HepG2 (cell line): ENCODE results near the gene AKAIN1. TPM values are rescaled to one million over a fixed set of nuclear protein-coding genes. Genes with fewer than 3 reads are reported as not detected.

Source experiments
- ARNT2 ChIP-seq: sonication (generic); formaldehyde crosslinking; IDR thresholded peaks from 2 replicates; pipeline ENCODE4 v1.8.0; 2022; ENCODE audit warnings: mild to moderate bottlenecking, low read depth, missing genetic modification reagents, moderate library complexity
- BRCA1 ChIP-seq: sonication (generic); formaldehyde crosslinking; IDR thresholded peaks from 2 replicates; pipeline ENCODE4 v1.4.0; 2020; ENCODE audit warnings: missing genetic modification reagents
- CEBPB ChIP-seq: IDR thresholded peaks from 2 replicates; pipeline ENCODE4 v1.6.1; 2011; ENCODE audit warnings: low read depth, low read length, improper control_type of control experiment, borderline replicate concordance
- ERF ChIP-seq: IDR thresholded peaks from 2 replicates; pipeline ENCODE4 v1.6.1; 2018; ENCODE audit warnings: missing biosample characterization, missing genetic modification reagents
- FIP1L1 ChIP-seq: fragments of 200-400 bp; formaldehyde crosslinking; IDR thresholded peaks from 2 replicates; pipeline ENCODE4 v1.6.1; 2018; ENCODE audit warnings: low read depth, mild to moderate bottlenecking, low read length, moderate library complexity, borderline replicate concordance; ENCODE audit not compliant: insufficient read depth
- HINFP ChIP-seq: sonication (generic); formaldehyde crosslinking; IDR thresholded peaks from 2 replicates; pipeline ENCODE4 v1.4.0; 2020; ENCODE audit warnings: low read depth, mild to moderate bottlenecking, missing genetic modification reagents
- KAT2B ChIP-seq: fragments of 150-350 bp; IDR thresholded peaks from 2 replicates; pipeline ENCODE4 v1.6.1; 2014; ENCODE audit warnings: low read depth, low read length, borderline replicate concordance
- KLF9 ChIP-seq: IDR thresholded peaks from 2 replicates; pipeline ENCODE4 v1.6.1; 2016; ENCODE audit warnings: low read depth
- MED1 ChIP-seq: sonication (generic); formaldehyde crosslinking; IDR thresholded peaks from 2 replicates; pipeline ENCODE4 v1.4.0; 2020; ENCODE audit warnings: missing genetic modification reagents
- PHB2 ChIP-seq: fragments of 450-650 bp; IDR thresholded peaks from 2 replicates; pipeline ENCODE4 v1.6.1; 2018; ENCODE audit not compliant: partially characterized antibody
- PITX1 ChIP-seq: sonication (generic); formaldehyde crosslinking; IDR thresholded peaks from 2 replicates; pipeline ENCODE4 v1.5.1; 2020; ENCODE audit warnings: mild to moderate bottlenecking, missing genetic modification reagents
- SOX6 ChIP-seq, 2 experiments: fragments of 450-650 bp in 1 of 2; sonication (generic) in 1 of 2; formaldehyde crosslinking in 1 of 2; IDR thresholded peaks; 2 replicates each; pipeline versions ENCODE4 v1.4.0 to v1.6.1; 2017 to 2020; ENCODE audit warnings: antibody characterized with exemption in 1 of 2, mild to moderate bottlenecking in 1 of 2, missing genetic modification reagents in 1 of 2
- STAG1 ChIP-seq: sonication (generic); formaldehyde crosslinking; IDR thresholded peaks from 2 replicates; pipeline ENCODE4 v1.4.0; 2020; ENCODE audit warnings: missing genetic modification reagents
- SUZ12 ChIP-seq: fragments of 150-350 bp; IDR thresholded peaks from 2 replicates; pipeline ENCODE4 v1.6.1; 2014; ENCODE audit warnings: low read depth, low read length
- TSC22D2 ChIP-seq: sonication (generic); formaldehyde crosslinking; IDR thresholded peaks from 2 replicates; pipeline ENCODE4 v1.5.1; 2020; ENCODE audit warnings: missing genetic modification reagents, mild to moderate bottlenecking, borderline replicate concordance
- USF2 ChIP-seq, 2 experiments: sonication (generic) in 1 of 2; formaldehyde crosslinking in 1 of 2; IDR thresholded peaks; 2 replicates each; pipeline versions ENCODE4 v1.5.1 to v1.6.1; 2011 to 2020; ENCODE audit warnings: borderline replicate concordance in 1 of 2, low read depth in 1 of 2, low read length in 1 of 2, mild to moderate bottlenecking in 1 of 2, missing genetic modification reagents in 1 of 2, moderate library complexity in 1 of 2
- ZNF546 ChIP-seq: sonication (generic); formaldehyde crosslinking; conservative IDR thresholded peaks from 2 replicates; pipeline ENCODE4 v1.8.1; 2023; ENCODE audit warnings: mild to moderate bottlenecking, missing genetic modification reagents
- ZNF784 ChIP-seq: sonication (generic); formaldehyde crosslinking; IDR thresholded peaks from 2 replicates; pipeline ENCODE4 v1.5.1; 2020; ENCODE audit warnings: missing genetic modification reagents, mild to moderate bottlenecking, borderline replicate concordance
- ZSCAN30 ChIP-seq: sonication (generic); formaldehyde crosslinking; IDR thresholded peaks from 2 replicates; pipeline ENCODE4 v1.5.0; 2020; ENCODE audit warnings: mild to moderate bottlenecking, missing genetic modification reagents
- polyA plus RNA-seq, 8 experiments: library from polyadenylated mRNA; depleted of rRNA in 3 of 8; stranded (reverse) in 7 of 8; unstranded in 1 of 8; fragments of >200 nt; fragmentation: Illumina TruSeq in 4 of 8; extraction: Trizol in 4 of 8; gene quantifications; 2 replicates each; pipeline versions ENCODE4 v1.2.1 to v1.2.3, GENCODE V29; 2011 to 2016; ENCODE audit warnings: low read depth in 4 of 8, missing spikeins in 1 of 8, mixed read lengths in 1 of 8; ENCODE audit not compliant: insufficient read depth in 1 of 8
- total RNA-seq, 5 experiments: library from RNA; depleted of rRNA; stranded (reverse); fragments of >200 nt; fragmentation: Illumina TruSeq; extraction: Trizol; gene quantifications; 2 replicates each; pipeline ENCODE4 v1.2.3, GENCODE V29; 2016; ENCODE audit warnings: low read depth in 1 of 5

The AKAIN1 gene
- total and polyA plus RNA-seq, 2 of the 13 experiments (the other 11 are each of a cell fraction or from before 2014, with no cell fraction given) = not detected

GRCh38 chr18:5237723-5238370, 40.8 kb upstream of the AKAIN1 start (continued):
- TF ChIP-seq USF2 (IDR thresholded peaks at IDR 0.05; ENCODE audit: low read depth, low read length) (no peak), USF2 (CRISPR knock-in tag; IDR thresholded peaks at IDR 0.05; ENCODE audit: borderline replicate concordance) (no peak), FIP1L1 (no peak), ZNF784 (CRISPR knock-in tag) (no peak), PITX1 (CRISPR knock-in tag) (peak; percentile 71; the same call in 1 of the 2 replicates), TSC22D2 (no peak), BRCA1 (CRISPR knock-in tag) (no peak; the same call in 1 of the 2 replicates), HINFP (peak; percentile 76; the same call in 1 of the 2 replicates), CEBPB (no peak), ZSCAN30 (CRISPR knock-in tag) (peak; percentile 97), ZNF546 (CRISPR knock-in tag) (peak; percentile 89; the same call in 1 of the 2 replicates), KAT2B (no peak), ARNT2 (CRISPR knock-in tag) (peak; percentile 49; the same call in 1 of the 2 replicates), STAG1 (CRISPR knock-in tag) (peak; percentile 20; the same call in 1 of the 2 replicates), SOX6 (IDR thresholded peaks at IDR 0.05) (no peak), SOX6 (CRISPR knock-in tag; IDR thresholded peaks at IDR 0.05) (peak; percentile 53), KLF9 (CRISPR knock-in tag) (no peak), SUZ12 (no peak), ERF (peak; percentile 55), MED1 (CRISPR knock-in tag) (peak; percentile 59), PHB2 (no peak)
